T-helper 17 cell (primary cell): Measurements from ENCODE around the gene DFFA. TPM values are rescaled to one million over a fixed set of nuclear protein-coding genes. Genes with fewer than 3 reads are reported as not detected.

Experiments used
- ATAC-seq: fragments of 150-1000 bp; cut with Tn5 transposase; 2 replicates; pipeline ENCODE4 v1.10.0; 2021; ENCODE audit warnings: mild to moderate bottlenecking, moderate library complexity
- DNase-seq, 3 donors: peaks; one replicate each; pipeline versions ENCODE4 v3.0.0 to v3.0.0-alpha.2; 2020 to 2021
- H3K9me3 ChIP-seq: one replicate; pipeline ENCODE4 v1.7.0; 2013; ENCODE audit warnings: low read length, mild to moderate bottlenecking; ENCODE audit not compliant: control insufficient read depth, poor library complexity, severe bottlenecking
- H3K27ac Mint-ChIP-seq: one replicate; pipeline ENCODE4 v1.8.0; 2022; ENCODE audit warnings: mild to moderate bottlenecking, moderate library complexity, mixed read lengths
- H3K27me3 Mint-ChIP-seq: one replicate; pipeline ENCODE4 v1.8.0; 2022; ENCODE audit warnings: mixed read lengths
- H3K36me3 Mint-ChIP-seq: one replicate; pipeline ENCODE4 v1.8.0; 2022; ENCODE audit warnings: low read depth, mixed read lengths
- H3K4me1 Mint-ChIP-seq: one replicate; pipeline ENCODE4 v1.8.0; 2022; ENCODE audit warnings: mild to moderate bottlenecking, mixed read lengths
- H3K4me3 Mint-ChIP-seq: one replicate; pipeline ENCODE4 v1.8.0; 2022; ENCODE audit warnings: mild to moderate bottlenecking, moderate library complexity, mixed read lengths
- total RNA-seq, 4 donors: library from RNA in 2 of 4; stranded (reverse) in 2 of 4; gene quantifications; one replicate each; pipeline ENCODE4 v1.2.3 and lab custom pipeline; 2022 to 2026

The DFFA gene
- total RNA-seq, 2 donors from 2014 or later = 14.6 to 15.1 TPM

DNA sequence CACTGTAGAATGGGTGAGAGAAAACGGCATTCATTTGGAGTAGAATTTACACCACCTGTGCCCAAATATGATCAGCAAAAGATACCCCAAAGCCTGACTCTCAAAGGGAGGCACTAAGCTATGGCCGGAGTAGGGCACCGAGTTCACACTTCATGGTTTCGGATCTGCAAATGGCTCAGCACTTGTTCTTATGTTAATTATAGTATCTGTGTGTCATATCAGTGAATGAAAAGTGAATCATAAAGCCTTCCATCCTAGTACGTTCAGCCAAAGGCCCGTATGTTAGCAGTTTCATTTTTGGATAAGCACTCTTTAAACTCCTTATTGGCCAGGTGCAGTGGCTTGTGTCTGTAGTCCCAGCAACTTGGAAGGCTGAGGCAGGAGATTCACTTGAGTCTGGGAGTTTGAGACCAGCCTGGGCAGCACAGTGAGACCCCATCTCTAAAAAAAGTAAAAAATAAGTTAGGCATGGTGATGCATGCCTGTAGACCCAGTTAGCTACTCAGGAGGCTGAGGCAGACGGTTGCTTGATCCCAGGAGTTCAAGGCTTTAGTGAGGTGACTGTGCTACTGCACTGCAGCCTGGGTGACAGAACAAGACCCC is 27.4 kb downstream of the DFFA start:
- Mint-ChIP-seq H3K27me3 (peaks cover 5% of the 10 kb centered on the region), H3K27ac (peak overlapping the region; percentile 14)
- no peak for ATAC-seq

GRCh38 chr1:10444248-10444647 is 28.1 kb downstream of the DFFA start:
- Mint-ChIP-seq H3K36me3 (no peaks in the 10 kb centered on the region), H3K27me3 (no peaks in the 10 kb centered on the region), H3K4me3 (no peak overlapping the region), H3K4me1 (no peaks in the 10 kb centered on the region), H3K27ac (no peak overlapping the region)
- no peaks in the 10 kb centered on the region for H3K9me3 ChIP-seq
- ATAC-seq = no peak
- no peak for DNase-seq

More for the DNA sequence above, 27.4 kb downstream of the DFFA start:
- Mint-ChIP-seq H3K4me3 (no peak overlapping the region), H3K36me3 (no peaks in the 10 kb centered on the region), H3K4me1 (no peaks in the 10 kb centered on the region)
- no peak for DNase-seq
- no peaks in the 10 kb centered on the region for H3K9me3 ChIP-seq

DNA sequence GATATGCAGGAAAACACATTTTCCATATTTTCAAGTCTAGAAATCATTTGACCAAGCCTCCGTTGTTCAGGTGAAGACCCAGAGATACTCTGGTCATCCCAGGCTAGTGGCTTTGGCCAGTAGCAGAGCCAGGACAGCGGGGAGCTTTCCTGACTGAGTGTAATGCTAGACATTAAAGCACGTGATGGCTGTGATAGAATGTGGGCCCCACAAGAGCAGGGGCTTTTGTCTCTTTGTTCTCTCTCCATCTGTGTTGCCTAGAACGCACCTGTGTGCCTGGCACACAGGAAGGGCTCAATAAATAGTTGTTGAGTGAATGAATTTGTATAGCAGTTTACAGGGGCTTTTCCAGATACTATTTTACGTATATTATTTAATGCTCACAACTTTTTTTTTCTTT is 31.5 kb downstream of the DFFA start:
- no peaks in the 10 kb centered on the region for H3K4me1 Mint-ChIP-seq
- no peaks in the 10 kb centered on the region for H3K27me3 Mint-ChIP-seq
- no peaks in the 10 kb centered on the region for H3K36me3 Mint-ChIP-seq
- no peaks in the 10 kb centered on the region for H3K9me3 ChIP-seq
- no peak overlapping the region for H3K4me3 Mint-ChIP-seq
- DNase-seq = no peak
- no peak overlapping the region for H3K27ac Mint-ChIP-seq
- no peak for ATAC-seq

DNA sequence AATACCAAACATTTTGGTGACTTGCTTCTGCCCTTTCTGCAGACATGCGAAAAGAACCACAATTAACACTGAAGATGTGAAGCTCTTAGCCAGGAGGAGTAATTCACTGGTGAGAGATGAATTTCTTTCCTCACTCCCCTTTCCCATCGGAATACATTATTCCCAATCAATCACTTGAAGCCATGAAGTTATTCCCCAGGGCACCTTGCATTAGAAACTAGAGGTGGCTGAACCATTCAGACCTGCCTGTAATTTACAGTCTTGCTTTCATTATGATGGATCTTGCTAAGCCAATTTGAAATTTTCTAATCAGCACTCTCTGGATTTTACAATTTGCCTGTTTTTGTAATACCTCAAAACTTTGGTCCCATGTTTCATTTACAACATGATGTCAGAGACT is 32.0 kb downstream of the DFFA start:
- Mint-ChIP-seq H3K36me3 (no peaks in the 10 kb centered on the region), H3K27me3 (no peaks in the 10 kb centered on the region), H3K4me1 (no peaks in the 10 kb centered on the region), H3K4me3 (no peak overlapping the region), H3K27ac (no peak overlapping the region)
- H3K9me3 ChIP-seq = no peaks in the 10 kb centered on the region
- DNase-seq (no peak), ATAC-seq (no peak)

GRCh38 chr1:10438677-10439163 is 33.6 kb downstream of the DFFA start:
- no peak overlapping the region for H3K27ac Mint-ChIP-seq
- H3K9me3 ChIP-seq = no peaks in the 10 kb centered on the region
- H3K4me1 Mint-ChIP-seq = no peaks in the 10 kb centered on the region
- ATAC-seq (no peak), DNase-seq (no peak)
- no peaks in the 10 kb centered on the region for H3K36me3 Mint-ChIP-seq
- H3K27me3 Mint-ChIP-seq = no peaks in the 10 kb centered on the region
- no peak overlapping the region for H3K4me3 Mint-ChIP-seq

DNA sequence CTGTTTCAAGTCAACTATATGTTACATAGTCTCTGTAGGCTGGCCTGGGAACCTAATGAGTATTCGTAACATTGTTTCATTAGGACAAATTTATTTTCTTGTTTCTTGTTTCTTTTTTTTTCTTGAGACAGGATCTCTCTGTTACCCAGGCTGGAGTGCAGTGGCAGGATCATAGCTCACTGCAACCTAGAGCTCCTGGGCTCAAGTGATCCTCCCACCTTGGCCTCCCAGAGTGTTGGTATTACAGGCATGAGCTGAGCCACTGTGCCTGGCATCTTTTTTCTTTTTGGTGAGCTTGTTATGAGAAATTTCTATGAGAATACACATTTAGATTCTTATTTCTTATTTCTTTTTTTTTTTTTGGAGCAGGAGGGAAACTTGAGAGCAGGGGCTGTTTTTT is 35.3 kb downstream of the DFFA start:
- no peaks in the 10 kb centered on the region for H3K4me1 Mint-ChIP-seq
- H3K9me3 ChIP-seq = no peaks in the 10 kb centered on the region
- no peaks in the 10 kb centered on the region for H3K36me3 Mint-ChIP-seq
- peak overlapping the region; percentile 27 for H3K27ac Mint-ChIP-seq
- no peak overlapping the region for H3K4me3 Mint-ChIP-seq
- ATAC-seq (no peak), DNase-seq (no peak)
- H3K27me3 Mint-ChIP-seq = no peaks in the 10 kb centered on the region

DNA sequence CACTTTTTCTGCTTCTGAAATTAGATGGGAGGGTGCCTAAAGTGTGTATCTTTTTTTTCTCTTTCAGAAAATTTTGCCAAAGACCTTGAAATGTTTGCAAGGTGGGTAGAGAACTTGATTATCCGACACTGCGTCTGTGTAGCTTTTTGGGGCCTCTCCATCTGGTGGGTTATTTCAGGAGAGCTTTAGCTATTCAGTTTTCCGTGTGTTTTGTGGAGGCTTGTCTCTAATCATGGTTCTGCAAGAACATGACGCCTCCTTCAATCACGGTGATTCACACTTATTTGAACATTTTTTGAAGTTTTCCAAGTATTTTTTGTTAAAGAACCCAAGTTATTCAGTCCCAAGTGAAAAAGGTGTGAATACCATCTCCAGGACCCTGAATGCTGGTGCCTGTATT is 37.7 kb downstream of the DFFA start:
- no peaks in the 10 kb centered on the region for H3K36me3 Mint-ChIP-seq
- H3K27ac Mint-ChIP-seq = no peak overlapping the region
- ATAC-seq (no peak), DNase-seq (no peak)
- H3K27me3 Mint-ChIP-seq = no peaks in the 10 kb centered on the region
- H3K4me3 Mint-ChIP-seq = no peak overlapping the region
- peaks cover 13% of the 10 kb centered on the region for H3K4me1 Mint-ChIP-seq
- no peaks in the 10 kb centered on the region for H3K9me3 ChIP-seq

- no peaks in the 10 kb centered on the region for H3K9me3 ChIP-seq
- Mint-ChIP-seq H3K36me3 (no peaks in the 10 kb centered on the region), H3K4me3 (no peak overlapping the region), H3K27me3 (no peaks in the 10 kb centered on the region), H3K4me1 (peaks cover 13% of the 10 kb centered on the region), H3K27ac (no peak overlapping the region)
- ATAC-seq (no peak), DNase-seq (no peak)
Measured at GRCh38 chr1:10433790-10434189, 38.5 kb downstream of the DFFA start.

DNA sequence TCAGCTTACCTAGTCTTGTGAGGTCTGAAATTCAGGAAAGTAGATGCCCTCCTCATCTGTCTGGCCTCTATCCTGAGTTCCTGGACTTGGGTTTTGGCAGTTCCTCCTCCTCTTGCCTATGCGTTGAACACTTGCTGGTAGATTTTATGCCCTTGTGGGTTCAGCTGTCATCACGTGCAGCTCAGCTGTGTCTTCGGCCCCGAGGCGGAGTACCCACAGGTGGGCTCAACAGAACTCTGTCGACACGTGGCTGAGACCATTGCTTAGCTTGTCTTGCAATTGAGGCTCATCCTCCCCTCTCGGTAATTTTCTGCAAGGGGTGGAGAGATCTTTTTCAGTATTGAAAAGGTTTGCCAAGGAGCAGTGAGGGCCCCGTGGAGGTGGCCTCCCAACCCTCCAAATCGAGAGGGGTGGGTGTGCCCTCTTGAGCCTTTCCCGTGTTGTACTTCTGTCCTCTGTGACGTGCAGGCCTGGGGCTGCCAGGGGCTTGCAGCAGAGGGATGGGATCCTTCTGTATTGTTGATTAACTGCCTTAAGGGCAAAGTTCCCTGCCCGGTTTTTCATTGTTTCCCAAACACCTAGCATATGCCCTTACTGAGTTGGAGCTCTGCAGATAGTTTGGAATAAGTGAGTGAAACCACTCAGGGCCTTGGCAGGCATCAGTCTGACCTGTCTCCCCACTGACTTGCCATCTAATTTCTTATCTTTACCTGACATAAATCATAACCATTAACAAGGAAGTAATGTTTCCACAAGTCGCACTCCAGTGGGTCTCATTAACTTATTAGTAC is 39.2 kb downstream of the DFFA start:
- DNase-seq (no peak), ATAC-seq (no peak)
- H3K4me3 Mint-ChIP-seq = no peak overlapping the region
- H3K27ac Mint-ChIP-seq = no peak overlapping the region
- no peaks in the 10 kb centered on the region for H3K9me3 ChIP-seq
- H3K4me1 Mint-ChIP-seq = peaks cover 13% of the 10 kb centered on the region
- no peaks in the 10 kb centered on the region for H3K36me3 Mint-ChIP-seq
- H3K27me3 Mint-ChIP-seq = no peaks in the 10 kb centered on the region

DNA sequence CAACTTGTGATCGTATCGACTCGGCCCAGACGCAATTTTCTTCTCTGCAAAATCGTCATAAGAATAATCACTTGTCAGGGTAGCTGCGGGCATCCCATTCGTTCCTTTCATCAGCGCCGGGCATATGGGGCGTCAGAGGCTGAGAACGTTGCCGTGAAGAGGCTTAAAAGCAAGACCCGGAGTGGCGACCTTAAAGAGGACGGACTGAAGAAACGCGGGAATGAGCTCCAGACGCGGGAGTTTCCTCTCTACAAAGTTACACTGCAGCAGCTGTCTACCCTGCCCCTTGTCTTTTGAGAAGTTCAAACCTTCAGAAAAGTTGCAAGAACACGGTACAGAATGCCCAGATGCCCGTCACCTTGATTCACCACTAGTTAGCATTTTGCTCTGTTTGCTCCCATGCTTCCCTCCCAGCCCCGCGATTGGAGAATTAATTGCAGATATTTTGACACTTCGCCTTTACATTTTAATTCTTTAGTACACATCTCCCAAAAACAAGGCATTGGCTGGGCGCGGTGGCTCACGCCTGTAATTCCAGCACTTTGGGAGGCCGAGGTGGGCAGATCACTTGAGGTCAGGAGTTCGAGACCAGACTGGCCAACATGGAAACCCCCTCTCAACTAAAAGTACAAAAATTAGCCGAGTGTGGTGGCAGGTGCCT is 41.1 kb downstream of the DFFA start:
- peak overlapping the region; percentile 88 for H3K27ac Mint-ChIP-seq
- no peak for DNase-seq
- no peak for ATAC-seq
- no peaks in the 10 kb centered on the region for H3K36me3 Mint-ChIP-seq
- peaks cover 16% of the 10 kb centered on the region for H3K4me1 Mint-ChIP-seq
- H3K9me3 ChIP-seq = no peaks in the 10 kb centered on the region
- no peaks in the 10 kb centered on the region for H3K27me3 Mint-ChIP-seq
- peak overlapping the region; percentile 94 for H3K4me3 Mint-ChIP-seq

- no peaks in the 10 kb centered on the region for H3K27me3 Mint-ChIP-seq
- no peaks in the 10 kb centered on the region for H3K36me3 Mint-ChIP-seq
- peak within 1 kb of the TSS; percentile 88 for H3K27ac Mint-ChIP-seq
- H3K9me3 ChIP-seq = no peaks in the 10 kb centered on the region
- peak; percentile 85 for ATAC-seq
- DNase-seq = peak; percentile 78 to 88 (median 87)
- H3K4me3 Mint-ChIP-seq = peak within 1 kb of the TSS; percentile 94
- peaks cover 16% of the 10 kb centered on the region for H3K4me1 Mint-ChIP-seq
Measured at GRCh38 chr1:10430216-10431069, 41.9 kb downstream of the DFFA start, which contains the start of gene CENPS. TSS of gene CENPS (plus strand) at chr1:10430433. CDS start at chr1:10430518, 85 bp downstream.

DNA sequence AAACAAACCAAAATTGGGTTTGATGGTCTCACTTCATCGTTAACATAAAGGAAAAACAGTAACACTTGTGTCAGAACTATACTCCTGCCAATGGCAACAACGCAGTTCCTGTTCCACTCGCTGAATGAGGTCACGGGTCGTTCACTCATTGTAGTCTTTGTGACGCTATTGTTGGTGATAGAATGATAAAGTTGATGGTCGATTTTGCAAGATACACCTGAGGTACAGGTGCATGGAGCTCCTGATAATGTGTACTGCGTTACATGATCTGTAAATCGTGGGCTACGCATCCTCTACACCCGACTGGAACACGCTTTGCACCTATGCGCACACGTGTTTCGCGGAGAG is 42.5 kb downstream of the DFFA start:
- Mint-ChIP-seq H3K27ac (peak overlapping the region; percentile 88), H3K36me3 (no peaks in the 10 kb centered on the region), H3K27me3 (no peaks in the 10 kb centered on the region), H3K4me1 (peaks cover 16% of the 10 kb centered on the region), H3K4me3 (peak overlapping the region; percentile 94)
- DNase-seq (no peak), ATAC-seq (peak; percentile 21)
- no peaks in the 10 kb centered on the region for H3K9me3 ChIP-seq

DNA sequence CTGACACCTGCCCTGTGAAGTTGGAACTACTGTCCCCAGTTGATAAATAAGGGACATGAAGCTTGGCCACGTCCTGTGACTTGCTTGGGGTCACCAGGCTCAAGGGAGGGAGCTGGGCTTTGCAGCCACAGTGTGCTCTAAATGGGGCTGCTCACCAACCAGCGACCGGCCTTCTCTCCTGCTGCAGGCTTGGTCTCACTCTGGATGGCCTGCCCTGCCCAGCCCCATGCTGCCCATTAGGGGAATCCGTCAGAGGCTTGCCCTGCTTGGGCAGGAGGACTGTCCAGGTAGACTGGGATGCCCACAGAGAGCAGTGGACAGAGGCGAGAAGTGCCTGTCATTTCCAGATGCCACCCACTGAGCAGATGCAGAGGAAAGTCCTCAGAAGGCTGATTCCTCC is 43.3 kb downstream of the DFFA start:
- DNase-seq = no peak
- peak overlapping the region; percentile 29 for H3K27ac Mint-ChIP-seq

More for the DNA sequence above, 43.3 kb downstream of the DFFA start:
- ATAC-seq = no peak
- no peaks in the 10 kb centered on the region for H3K9me3 ChIP-seq
- H3K27me3 Mint-ChIP-seq = no peaks in the 10 kb centered on the region
- no peaks in the 10 kb centered on the region for H3K36me3 Mint-ChIP-seq
- peak overlapping the region; percentile 94 for H3K4me3 Mint-ChIP-seq
- peaks cover 16% of the 10 kb centered on the region for H3K4me1 Mint-ChIP-seq
